GM12878 (cell line): Measurements from ENCODE around the gene SGMS1. TPM values are rescaled to one million over a fixed set of nuclear protein-coding genes. Genes with fewer than 3 reads are reported as not detected.

Experiments used
- ATAC-seq: fragments of 200-7000 bp; cut with Tn5 transposase; 3 replicates; pipeline ENCODE4 v1.9.1; 2020; ENCODE audit warnings: mild to moderate bottlenecking, moderate library complexity
- BruUV-seq: library from RNA; stranded (reverse); fragments of 400-500 nt; replicated peaks from 2 replicates; lab custom pipeline; 2021; lab: Mats Ljungman, UMichigan
- CTCF ChIA-PET: fragments of 300-600 bp; sonication (Branson Sonifier 250); formaldehyde crosslinking; extraction: SDS; loops from one replicate; lab custom pipeline; 2021; ENCODE audit warnings: inconsistent platforms; lab: Yijun Ruan, JAX
- POLR2A ChIA-PET: fragments of 350-600 bp; formaldehyde crosslinking; extraction: SDS; loops from one replicate; lab custom pipeline; 2021; ENCODE audit warnings: inconsistent platforms; lab: Charles Lee
- RAD21 ChIA-PET: fragments of 300-600 bp; sonication (Branson Sonifier 250); formaldehyde crosslinking; loops from one replicate; lab custom pipeline; 2023; ENCODE audit warnings: antibody characterized with exemption; ENCODE audit not compliant: unreplicated experiment; lab: Charles Lee
- SMC1A ChIA-PET: fragments of 300-600 bp; sonication (Branson Sonifier 250); formaldehyde crosslinking; loops from one replicate; lab custom pipeline; 2023; ENCODE audit not compliant: unreplicated experiment, uncharacterized antibody; lab: Charles Lee
- DNase-seq: peaks from one replicate; pipeline ENCODE4 v3.0.0-alpha.2; 2011; ENCODE audit warnings: low read depth, low spot score
- FAIRE-seq: peaks from 3 replicates; lab custom pipeline; 2011; peaks lifted over from hg19 to GRCh38; lab: Jason Lieb, UNC
- H2AFZ ChIP-seq: 2 replicates; pipeline ENCODE4 v1.6.0; 2011; ENCODE audit warnings: low read depth, low read length, control low read depth; ENCODE audit not compliant: control insufficient read depth
- H3K27ac ChIP-seq: 2 replicates; pipeline ENCODE4 v1.5.1; 2011; ENCODE audit warnings: control low read depth; ENCODE audit not compliant: control insufficient read depth, insufficient read depth
- H3K27me3 ChIP-seq, 2 experiments: replicated peaks in 1 of 2; 2 replicates each; pipeline versions ENCODE4 v1.6.0 to v1.6.1; 2011; ENCODE audit warnings: low read length in 1 of 2; ENCODE audit not compliant: control insufficient read depth in 2 of 2, insufficient read depth in 2 of 2
- H3K36me3 ChIP-seq, 2 experiments: 2 replicates each; pipeline ENCODE4 v1.5.1; 2011; ENCODE audit warnings: low read length in 1 of 2; ENCODE audit not compliant: control insufficient read depth in 2 of 2, insufficient read depth in 2 of 2
- H3K4me1 ChIP-seq: 2 replicates; pipeline ENCODE4 v1.6.1; 2011; ENCODE audit warnings: mild to moderate bottlenecking, low read length, moderate library complexity, mixed read lengths; ENCODE audit not compliant: control insufficient read depth, insufficient read depth
- H3K4me2 ChIP-seq: 2 replicates; pipeline ENCODE4 v1.6.0; 2011; ENCODE audit warnings: control low read depth; ENCODE audit not compliant: control insufficient read depth, insufficient read depth
- H3K4me3 ChIP-seq: fragments of 200-600 bp; sonication (generic); 2 replicates; pipeline ENCODE4 v1.5.1; 2016
- H3K79me2 ChIP-seq: 2 replicates; pipeline ENCODE4 v1.6.0; 2011; ENCODE audit warnings: low read length; ENCODE audit not compliant: control insufficient read depth, insufficient read depth
- H3K9ac ChIP-seq: 2 replicates; pipeline ENCODE4 v1.8.0; 2011; ENCODE audit warnings: low read length, control low read depth, mixed read lengths; ENCODE audit not compliant: control insufficient read depth, insufficient read depth
- H3K9me3 ChIP-seq: replicated peaks from 3 replicates; pipeline ENCODE4 v1.5.1; 2011; ENCODE audit warnings: mild to moderate bottlenecking, low read length; ENCODE audit not compliant: control insufficient read depth, insufficient read depth
- H4K20me1 ChIP-seq: 2 replicates; pipeline ENCODE4 v1.6.0; 2011; ENCODE audit not compliant: control insufficient read depth, insufficient read depth
- ATF7 ChIP-seq: fragments of 450-650 bp; IDR thresholded peaks from 2 replicates; pipeline ENCODE4 v1.6.1; 2016; ENCODE audit warnings: low read depth, mild to moderate bottlenecking
- BHLHE40 ChIP-seq, 2 experiments: fragments of 450-650 bp in 1 of 2; IDR thresholded peaks; 2 replicates each; pipeline ENCODE4 v1.6.1; 2011 to 2017; ENCODE audit warnings: low read depth in 2 of 2, borderline replicate concordance in 1 of 2, improper control_type of control experiment in 1 of 2, low read length in 1 of 2, mild to moderate bottlenecking in 1 of 2
- FOXM1 ChIP-seq: IDR thresholded peaks from 2 replicates; pipeline ENCODE4 v1.6.1; 2012; ENCODE audit warnings: low read depth, mild to moderate bottlenecking, inconsistent platforms, low read length, moderate library complexity
- HDAC2 ChIP-seq: fragments of 200-600 bp; sonication (generic); IDR thresholded peaks from 2 replicates; pipeline ENCODE4 v1.6.1; 2017
- PML ChIP-seq: IDR thresholded peaks from 2 replicates; pipeline ENCODE4 v1.6.1; 2012; ENCODE audit warnings: low read length, inconsistent platforms
- RBBP5 ChIP-seq: fragments of 200-600 bp; sonication (generic); conservative IDR thresholded peaks from 2 replicates; pipeline ENCODE4 v1.6.1; 2016
- SMAD1 ChIP-seq: fragments of 450-650 bp; IDR thresholded peaks from 2 replicates; pipeline ENCODE4 v1.6.1; 2018; ENCODE audit warnings: mild to moderate bottlenecking, low read depth; ENCODE audit not compliant: partially characterized antibody
- WGBS: methylation state at CpG from one replicate; pipeline ENCODE4 v1.1.6; 2016; ENCODE audit warnings: low lambda C conversion rate; ENCODE audit not compliant: insufficient replicate concordance, insufficient coverage; ENCODE audit errors: missing lambda C conversion rate; 5-methylcytosine and 5-hydroxymethylcytosine counted together
- in situ Hi-C: fragments of 300-500 bp; cut with MboI; formaldehyde crosslinking; loops from 9 replicates; pipeline ENCODE4 v1.14.3; 2018; ENCODE audit warnings: mixed read lengths
- intact Hi-C: fragments of 100-400 bp; cut with micrococcal nuclease; formaldehyde crosslinking; loops from one replicate; pipeline ENCODE4 v1.14.2; 2022; ENCODE audit not compliant: unreplicated experiment
- polyA plus RNA-seq, 11 experiments: library from polyadenylated mRNA; depleted of rRNA in 4 of 11; unstranded in 6 of 11; stranded (reverse) in 5 of 11; fragments of >200 nt; fragmentation: Nextera tagmentation in 4 of 11; fragmentation: Illumina TruSeq in 1 of 11; extraction: Ambion mirVana in 4 of 11; extraction: Trizol in 1 of 11; gene quantifications; 1 replicate in 1 of 11; 2 replicates in 10 of 11; pipeline versions ENCODE4 v1.2.1 to v1.2.3, GENCODE V29; 2011 to 2016; ENCODE audit warnings: inconsistent platforms in 2 of 11, missing spikeins in 2 of 11, low read depth in 1 of 11
- total RNA-seq, 4 experiments: library from RNA; depleted of rRNA in 3 of 4; stranded (reverse); fragments of >200 nt in 3 of 4; fragmentation: Illumina TruSeq in 1 of 4; extraction: Trizol in 1 of 4; gene quantifications; 2 replicates each; pipeline versions ENCODE4 v1.2.1 to v1.2.3, GENCODE V29; 2013 to 2021
- TF ChIP-seq, protein P1 (sequence below): fragments of 450-650 bp; IDR thresholded peaks from 2 replicates; pipeline ENCODE4 v1.6.1; 2017; ENCODE audit warnings: low read depth, mild to moderate bottlenecking, moderate library complexity

SGMS1 gene
- total and polyA plus RNA-seq, 10 of the 15 experiments (the other 5 are each of a cell fraction or from before 2014, with no cell fraction given), result 1.4 to 14.5 (median 4.9) TPM

DNA sequence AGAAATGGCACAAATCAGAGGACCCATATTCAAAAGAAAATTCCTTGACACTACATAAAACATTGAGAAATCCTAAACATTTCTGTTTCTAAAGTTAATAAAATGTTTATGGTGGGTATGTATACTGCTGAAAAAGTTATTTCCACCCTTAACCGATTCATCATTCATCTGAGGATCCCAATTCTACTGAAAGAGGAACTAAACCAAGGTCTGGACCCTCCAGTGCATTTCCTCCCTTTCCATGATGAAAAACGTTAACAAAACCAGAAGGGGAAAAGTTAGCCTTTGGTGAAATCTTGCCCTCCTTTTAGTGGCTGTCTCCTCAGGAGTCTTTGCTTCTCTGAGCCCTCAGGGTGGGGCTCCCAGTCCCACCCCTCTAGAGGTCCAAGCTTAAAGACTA, 227.9 kb downstream of the SGMS1 start:
- ChIA-PET RAD21 (interaction anchor here (1.2 to 1.3 kb wide), 2 partner anchors 11 to 71 kb away, joined by 3 read pairs; no protein-coding TSS in a partner anchor), CTCF (interaction anchor here (1.2 to 3.1 kb wide), 3 partner anchors 9 to 20 kb away, joined by 3 to 14 read pairs (median 8); no protein-coding TSS in a partner anchor), POLR2A (interaction anchor here (1.0 to 4.4 kb wide), 2 partner anchors 9 to 10 kb away, joined by 4 to 30 read pairs; no protein-coding TSS in a partner anchor), SMC1A (interaction anchor here (1.3 to 5.2 kb wide), 8 partner anchors 9 to 70 kb away, joined by 3 to 36 read pairs (median 9); no protein-coding TSS in a partner anchor)
- H3K4me2 ChIP-seq, result peak overlapping the region; percentile 95
- in situ Hi-C loops (no loop called here), intact Hi-C loops (loop anchor here (2.0 kb wide), 1 partner anchor 35 kb away; no protein-coding TSS in a partner anchor)
- peaks cover 80% of the 10 kb centered on the region for H3K79me2 ChIP-seq
- H3K27me3 ChIP-seq, result no peaks in the 10 kb centered on the region
- no peak for DNase-seq
- H3K4me3 ChIP-seq, result 0 out of 2 replicates have a peak overlapping the region, but pooled peaks have one; percentile 4
- no TSS peak for BruUV-seq
- H3K9ac ChIP-seq, result no peak overlapping the region
- no peak for ATAC-seq
- H3K36me3 ChIP-seq, result peaks cover 0 to 5% of the 10 kb centered on the region in 2 experiments; a peak in 2 of 4 replicates
- peaks cover 17% of the 10 kb centered on the region for H3K4me1 ChIP-seq
- no peaks in the 10 kb centered on the region for H3K9me3 ChIP-seq
- no peak for FAIRE-seq
- WGBS, result 0% methylated on average over 2 of the region's 2 CpGs
- no peak overlapping the region for H2AFZ ChIP-seq
- no peak for TF ChIP-seq HDAC2
- peak overlapping the region; percentile 56 for H3K27ac ChIP-seq
- no peaks in the 10 kb centered on the region for H4K20me1 ChIP-seq

DNA sequence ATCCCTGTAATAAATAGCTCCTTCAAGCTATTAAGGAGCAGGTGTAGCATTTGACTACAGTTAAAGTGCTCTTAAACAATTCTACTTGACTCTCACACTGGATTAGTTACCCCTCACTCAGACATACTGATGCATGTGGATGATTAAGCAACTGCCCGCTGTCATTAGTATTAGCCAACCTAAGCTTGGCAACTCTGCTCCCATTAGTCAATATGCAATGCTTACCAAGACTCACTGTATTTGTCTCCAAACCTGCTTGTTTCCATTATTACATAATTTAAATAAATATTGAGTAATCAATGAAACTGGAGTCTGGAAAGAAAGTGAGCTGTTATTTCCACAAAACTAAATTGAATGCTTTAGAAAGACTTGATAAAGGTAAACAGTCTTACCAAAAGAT, 228.5 kb downstream of the SGMS1 start:
- WGBS, result 100% methylated on average over 1 of the region's 1 CpG
- no peaks in the 10 kb centered on the region for H3K27me3 ChIP-seq
- SMC1A ChIA-PET, result interaction anchor here (0.9 to 5.2 kb wide), 10 partner anchors 9 to 134 kb away, joined by 3 to 36 read pairs (median 6); no protein-coding TSS in a partner anchor
- H3K79me2 ChIP-seq, result peaks cover 79% of the 10 kb centered on the region
- no peak overlapping the region for H2AFZ ChIP-seq
- no peak overlapping the region for H3K27ac ChIP-seq
- H4K20me1 ChIP-seq, result no peaks in the 10 kb centered on the region
- BruUV-seq, result no TSS peak
- no peak overlapping the region for H3K9ac ChIP-seq
- H3K4me1 ChIP-seq, result peaks cover 17% of the 10 kb centered on the region
- CTCF ChIA-PET, result interaction anchor here (0.8 to 3.1 kb wide), 6 partner anchors 9 to 111 kb away, joined by 3 to 14 read pairs (median 3); no protein-coding TSS in a partner anchor
- peak overlapping the region; percentile 95; the same call in 1 of the 2 replicates for H3K4me2 ChIP-seq
- H3K36me3 ChIP-seq, result peaks cover 0 to 5% of the 10 kb centered on the region in 2 experiments; a peak in 2 of 4 replicates
- DNase-seq (no peak), ATAC-seq (no peak), FAIRE-seq (no peak)
- in situ Hi-C loops (no loop called here), intact Hi-C loops (no loop called here)
- H3K4me3 ChIP-seq, result no peak overlapping the region
- RAD21 ChIA-PET, result interaction anchor here (1.0 to 1.2 kb wide), 3 partner anchors 9 to 13 kb away, joined by 3 read pairs; no protein-coding TSS in a partner anchor
- POLR2A ChIA-PET, result interaction anchor here (4.4 kb wide), 1 partner anchor 9 kb away, joined by 30 read pairs; no protein-coding TSS in a partner anchor
- H3K9me3 ChIP-seq, result no peaks in the 10 kb centered on the region
- TF ChIP-seq BHLHE40 (IDR thresholded peaks at IDR 0.05; ENCODE audit: borderline replicate concordance in 1 of 2, low read depth in 2 of 2, low read length in 1 of 2) (no peak), RBBP5 (no peak), SMAD1 (no peak), PML (no peak), ATF7 (no peak), FOXM1 (no peak)
- TF ChIP-seq, protein P1, sequence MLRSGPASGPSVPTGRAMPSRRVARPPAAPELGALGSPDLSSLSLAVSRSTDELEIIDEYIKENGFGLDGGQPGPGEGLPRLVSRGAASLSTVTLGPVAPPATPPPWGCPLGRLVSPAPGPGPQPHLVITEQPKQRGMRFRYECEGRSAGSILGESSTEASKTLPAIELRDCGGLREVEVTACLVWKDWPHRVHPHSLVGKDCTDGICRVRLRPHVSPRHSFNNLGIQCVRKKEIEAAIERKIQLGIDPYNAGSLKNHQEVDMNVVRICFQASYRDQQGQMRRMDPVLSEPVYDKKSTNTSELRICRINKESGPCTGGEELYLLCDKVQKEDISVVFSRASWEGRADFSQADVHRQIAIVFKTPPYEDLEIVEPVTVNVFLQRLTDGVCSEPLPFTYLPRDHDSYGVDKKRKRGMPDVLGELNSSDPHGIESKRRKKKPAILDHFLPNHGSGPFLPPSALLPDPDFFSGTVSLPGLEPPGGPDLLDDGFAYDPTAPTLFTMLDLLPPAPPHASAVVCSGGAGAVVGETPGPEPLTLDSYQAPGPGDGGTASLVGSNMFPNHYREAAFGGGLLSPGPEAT, result no peak
